GM19328 (cell line): ENCODE data around the gene ECM1.

Source experiments
- ATAC-seq: cut with Tn5 transposase; IDR thresholded peaks from one replicate; pipeline ENCODE4 v1.9.1; 2021; ENCODE audit warnings: mild to moderate bottlenecking, moderate library complexity; ENCODE audit not compliant: unreplicated experiment

The ECM1 gene

DNA sequence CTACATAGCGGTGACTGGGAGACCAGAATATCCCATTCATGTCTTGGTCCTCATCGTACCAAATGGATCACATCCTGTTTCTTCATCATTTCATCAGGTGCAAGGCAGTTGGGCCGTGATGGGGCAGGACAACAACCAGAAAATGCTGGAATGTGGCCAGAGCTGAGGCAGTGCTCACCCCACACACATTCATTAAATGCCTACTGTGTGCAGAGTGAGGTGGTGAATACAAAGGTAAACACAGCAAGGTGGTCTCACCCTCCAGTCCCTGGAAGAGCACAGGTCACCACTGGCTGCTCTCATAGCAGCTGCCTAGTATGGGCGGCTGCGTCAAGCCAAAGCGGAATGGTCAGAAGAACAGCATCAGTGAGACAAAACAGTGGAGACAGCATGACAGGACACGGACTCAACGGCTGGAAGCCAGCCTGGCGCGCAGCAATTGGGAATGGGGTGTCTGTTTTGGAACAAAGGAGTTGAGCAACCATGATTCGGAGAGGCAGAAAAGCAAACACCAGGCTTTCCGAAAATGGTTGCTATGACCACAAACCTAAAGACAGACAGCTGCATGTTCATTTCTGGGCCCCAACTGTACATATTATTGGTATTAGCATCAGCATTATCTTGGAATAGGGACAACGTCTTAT is 35.7 kb downstream of the ECM1 start:
- ATAC-seq: no peak

DNA sequence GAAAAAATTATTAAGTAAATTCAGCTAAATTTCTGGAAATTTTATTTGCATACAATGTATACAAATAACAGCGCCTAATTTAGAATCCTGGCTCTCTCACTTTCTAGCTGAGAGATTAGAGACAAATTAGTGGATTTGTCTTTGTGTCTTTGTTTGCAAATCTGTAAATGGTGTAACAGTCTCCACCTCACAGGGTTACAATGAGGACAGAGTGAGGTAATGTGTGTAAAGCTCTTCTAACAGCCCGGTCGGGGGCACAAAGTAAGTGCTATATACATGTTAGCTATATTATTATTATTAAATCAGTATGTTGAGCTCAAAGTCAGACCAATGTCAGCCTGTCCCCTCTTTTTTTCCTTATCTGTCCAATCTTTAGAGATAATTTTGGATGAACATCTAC is 36.3 kb downstream of the ECM1 start:
- no peak for ATAC-seq

DNA sequence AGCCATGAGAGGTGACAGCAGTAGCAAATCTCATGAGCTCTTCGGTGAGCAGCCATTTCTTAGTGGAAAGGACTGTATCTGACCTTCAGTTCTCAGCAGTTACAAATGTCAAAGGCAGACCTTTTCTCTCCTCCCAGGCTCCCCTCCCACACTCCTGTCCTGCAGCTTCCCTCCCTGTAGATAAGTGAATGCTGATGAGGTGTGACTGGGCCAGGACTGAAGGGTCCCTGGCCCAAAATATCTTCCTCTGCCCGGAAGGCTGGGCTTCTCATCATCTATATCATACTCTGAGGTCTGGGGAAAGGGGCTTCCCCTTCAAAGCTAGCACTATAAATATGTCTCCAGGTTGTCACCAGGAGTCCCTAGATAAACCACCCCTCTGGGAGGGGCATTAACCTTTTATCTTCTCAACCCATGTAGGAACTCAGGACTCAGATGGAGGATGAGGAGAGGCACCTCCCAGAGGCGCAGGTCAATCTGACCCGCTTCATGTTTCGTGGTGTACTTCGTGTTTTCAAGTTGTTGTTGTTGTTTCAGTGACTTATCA is 37.6 kb downstream of the ECM1 start:
- no peak for ATAC-seq

DNA sequence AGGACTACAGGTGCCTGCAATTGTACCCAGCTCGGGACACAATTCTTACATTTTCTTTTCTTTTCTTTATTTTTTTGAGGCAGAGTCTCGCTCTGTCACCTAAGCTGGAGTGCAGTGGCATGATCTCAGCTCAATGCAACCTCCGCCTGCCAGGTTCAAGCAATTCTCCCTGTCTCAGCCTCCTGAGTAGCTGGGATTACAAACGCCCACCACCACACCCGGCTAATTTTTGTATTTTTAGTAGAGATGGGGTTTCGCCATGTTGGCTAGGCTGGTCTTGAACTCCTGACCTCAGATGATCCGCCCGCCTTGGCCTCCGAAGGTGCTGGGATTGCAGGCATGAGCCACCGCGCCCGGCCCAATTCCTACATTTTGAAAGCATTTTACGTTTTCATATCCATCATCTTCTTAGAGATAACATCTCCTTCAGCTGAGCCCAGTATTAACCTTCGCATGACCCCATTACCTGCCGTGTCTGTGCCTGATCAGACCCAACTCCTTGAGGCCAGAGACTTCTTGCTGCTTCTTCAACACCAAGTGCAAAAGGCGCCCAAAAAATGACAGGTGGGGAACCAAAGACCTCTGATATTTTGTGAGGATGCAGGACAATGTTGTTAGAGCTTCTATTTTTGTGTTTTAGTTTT is 38.5 kb downstream of the ECM1 start:
- ATAC-seq: no peak

DNA sequence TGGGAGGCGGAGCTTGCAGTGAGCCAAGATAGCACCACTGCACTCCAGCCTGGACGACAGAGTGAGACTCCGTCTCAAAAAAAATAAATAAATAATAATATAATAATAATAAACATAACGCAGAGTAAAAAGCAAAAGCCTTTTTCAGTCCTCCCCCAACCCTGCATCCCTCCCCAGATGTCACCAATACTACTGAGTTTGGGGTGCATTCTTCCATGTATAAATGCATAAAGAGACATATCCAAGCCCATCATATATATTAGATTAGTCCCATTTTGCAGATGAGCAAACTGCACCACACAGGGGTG is 40.4 kb downstream of the ECM1 start:
- no peak for ATAC-seq

DNA sequence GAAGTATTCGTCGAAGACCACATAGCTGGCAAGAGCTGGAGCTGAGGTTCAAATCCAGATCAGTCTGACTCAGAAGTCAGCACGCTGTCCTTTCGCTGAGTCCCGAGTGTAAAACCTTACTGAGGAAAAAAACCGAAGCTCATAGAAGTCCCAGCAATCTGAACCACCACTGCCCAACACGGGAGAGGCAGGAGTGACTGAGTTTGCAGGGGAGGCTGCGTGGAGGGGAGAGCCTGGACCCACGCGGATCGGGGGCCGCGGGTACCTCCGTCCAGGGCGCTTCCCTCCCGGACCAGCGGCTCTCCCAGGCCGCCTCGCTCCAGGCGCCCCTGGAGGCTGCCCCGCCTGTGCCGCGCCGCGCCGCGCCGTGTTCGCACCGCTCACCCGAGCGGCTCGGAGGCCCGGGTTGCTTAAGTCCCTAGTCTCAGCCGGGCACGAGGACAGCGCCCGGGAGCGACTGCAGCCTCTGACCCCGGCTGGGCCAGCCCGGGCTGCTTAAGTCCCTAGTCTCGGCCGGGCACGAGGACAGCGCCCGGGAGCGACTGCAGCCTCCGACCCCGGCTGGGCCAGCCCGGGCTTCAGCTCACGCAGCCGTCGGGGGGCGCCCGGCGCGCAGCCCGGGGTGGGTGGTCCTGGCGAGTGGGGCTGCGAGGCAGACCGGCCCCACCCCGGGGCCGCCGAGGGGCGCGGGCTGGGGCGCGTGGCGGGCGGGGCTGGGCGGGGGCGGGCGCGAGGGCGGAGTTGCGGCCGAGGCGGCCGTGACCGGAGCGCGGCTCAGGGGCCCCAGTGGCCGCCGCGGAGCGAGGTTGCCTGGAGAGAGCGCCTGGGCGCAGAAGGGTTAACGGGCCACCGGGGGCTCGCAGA is 41.0 kb downstream of the ECM1 start, which contains the start of gene ADAMTSL4:
Gene ADAMTSL4 (plus strand): TSS at position 777 of the 864 bp plus-strand sequence. CDS start 2,881 bp downstream, outside the sequence.
- ATAC-seq: no peak

DNA sequence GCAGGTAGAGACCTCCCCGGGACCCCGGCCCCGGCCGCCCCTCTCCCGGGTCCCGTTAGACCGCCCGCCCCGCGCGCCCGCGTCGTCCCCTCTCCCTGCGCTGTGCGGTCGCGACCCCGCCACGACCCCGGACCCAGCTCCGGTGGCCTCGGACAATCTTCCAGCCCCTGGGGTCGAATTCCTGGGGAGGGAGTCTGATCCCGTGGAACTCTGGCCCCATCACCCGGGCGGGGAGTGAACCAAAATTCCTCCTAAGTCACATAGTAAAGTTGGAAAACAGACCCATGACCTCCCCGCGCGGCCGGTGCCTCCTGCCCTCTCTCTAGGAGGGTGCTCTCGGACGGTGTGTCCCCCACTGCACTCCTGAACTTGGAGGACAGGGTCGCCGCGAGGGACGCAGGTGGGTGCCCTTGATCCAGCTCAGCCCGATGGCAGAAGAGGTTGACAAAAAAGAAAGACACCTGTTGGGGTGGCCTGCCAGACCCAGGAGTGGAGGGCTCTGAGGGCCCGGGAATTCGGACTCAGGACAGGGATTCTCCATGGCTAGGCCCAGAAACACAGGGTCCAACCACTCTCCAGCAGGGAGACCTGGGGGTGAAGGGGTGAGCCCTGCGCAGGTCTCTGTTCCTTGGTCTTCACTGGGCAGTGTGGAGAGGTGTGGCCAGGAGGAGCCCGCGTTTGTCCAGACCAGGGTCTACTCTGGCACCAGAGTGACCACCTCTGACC is 41.8 kb downstream of the ECM1 start:
- no peak for ATAC-seq

DNA sequence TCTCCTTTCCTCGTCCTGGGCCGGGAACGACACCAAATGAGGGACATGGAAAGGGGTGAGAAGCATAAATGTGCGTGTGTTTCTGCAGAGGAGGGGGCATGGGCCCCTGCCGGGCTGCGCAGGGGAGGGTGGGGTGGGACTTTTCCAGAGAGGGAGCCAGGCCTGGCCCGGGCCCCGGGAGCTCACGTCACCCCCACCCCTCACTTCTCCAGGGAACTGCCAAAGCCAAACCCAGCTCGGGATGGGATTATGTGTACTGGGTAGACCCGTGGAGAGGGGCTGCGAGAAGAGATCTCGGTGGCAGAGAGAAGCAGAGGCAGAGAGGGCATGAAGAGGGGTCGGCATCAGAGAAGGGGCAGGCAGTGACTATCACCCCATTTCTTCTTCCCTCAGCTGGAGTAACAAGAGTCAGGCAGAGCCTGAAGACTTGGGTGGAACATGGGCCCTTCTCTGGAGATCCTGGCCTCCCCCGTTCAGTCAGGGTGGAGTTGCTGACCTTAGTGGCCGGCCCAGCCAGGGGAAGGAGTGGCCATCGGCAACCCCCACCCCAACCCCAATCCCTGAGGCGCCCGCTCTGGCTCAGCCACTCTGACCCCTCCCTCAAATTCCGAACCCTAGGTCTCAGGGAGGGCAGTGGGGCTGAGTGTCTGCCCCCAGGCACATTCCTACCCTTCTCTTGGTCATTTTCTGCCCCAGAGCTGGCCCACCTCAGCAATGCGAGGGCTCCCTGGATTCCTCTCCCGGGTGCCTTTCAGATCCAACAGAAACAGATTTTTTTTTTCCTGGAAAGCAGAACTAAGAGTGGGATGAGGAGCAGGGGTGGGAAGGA is 42.5 kb downstream of the ECM1 start:
- no peak for ATAC-seq

DNA sequence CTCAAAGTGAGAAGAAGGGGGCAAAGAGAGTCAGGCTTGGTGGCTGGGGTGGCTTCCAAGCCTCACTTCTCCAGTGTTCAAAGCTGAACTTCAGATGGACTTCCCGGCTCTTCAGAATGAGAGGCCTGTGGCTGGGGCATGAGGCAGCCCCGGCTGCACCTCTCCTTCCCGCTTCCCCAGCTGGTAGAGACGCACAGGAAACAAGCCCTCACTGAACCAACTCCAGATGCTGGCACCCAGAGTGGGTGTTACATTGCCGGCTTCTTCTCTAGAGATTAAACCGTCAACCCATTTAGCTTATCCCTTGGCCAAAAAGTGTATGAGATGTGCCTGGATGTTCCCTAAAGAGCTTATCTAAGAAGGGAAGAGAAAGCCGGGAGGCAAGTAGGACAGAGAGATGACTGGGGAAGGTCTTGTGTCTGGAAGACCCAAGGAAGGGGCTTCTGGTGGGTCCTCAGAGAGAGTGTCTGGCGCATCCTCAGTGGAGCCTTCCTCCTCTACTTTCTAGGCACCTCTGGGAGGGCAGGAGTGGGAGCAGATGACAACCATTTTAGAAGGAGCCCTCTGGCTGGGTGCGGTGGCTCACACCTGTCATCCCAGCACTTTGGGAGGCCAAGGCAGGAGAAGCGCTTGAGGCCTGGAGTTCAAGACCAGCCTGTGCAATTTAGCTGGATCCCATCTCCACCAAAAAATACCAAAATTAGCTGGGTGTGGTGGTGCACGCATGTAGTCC is 43.3 kb downstream of the ECM1 start:
- no peak for ATAC-seq

DNA sequence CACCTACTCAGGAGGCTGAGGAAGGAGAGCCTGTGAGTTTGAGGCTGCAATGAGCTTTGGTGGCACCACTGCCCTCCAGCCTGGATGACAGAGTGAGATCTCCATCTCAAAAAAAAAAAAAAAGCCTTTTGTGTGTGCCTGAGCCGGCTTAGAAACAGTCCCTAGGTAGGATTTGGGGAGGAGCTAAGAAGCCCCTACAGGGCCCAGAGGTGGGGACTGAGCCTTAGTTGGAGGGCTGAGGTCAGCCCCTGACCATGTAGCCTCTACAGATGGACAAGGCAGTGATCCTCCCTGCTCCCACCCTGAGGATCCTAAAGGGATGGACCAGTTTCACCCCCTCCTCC is 43.8 kb downstream of the ECM1 start:
- ATAC-seq: no peak

DNA sequence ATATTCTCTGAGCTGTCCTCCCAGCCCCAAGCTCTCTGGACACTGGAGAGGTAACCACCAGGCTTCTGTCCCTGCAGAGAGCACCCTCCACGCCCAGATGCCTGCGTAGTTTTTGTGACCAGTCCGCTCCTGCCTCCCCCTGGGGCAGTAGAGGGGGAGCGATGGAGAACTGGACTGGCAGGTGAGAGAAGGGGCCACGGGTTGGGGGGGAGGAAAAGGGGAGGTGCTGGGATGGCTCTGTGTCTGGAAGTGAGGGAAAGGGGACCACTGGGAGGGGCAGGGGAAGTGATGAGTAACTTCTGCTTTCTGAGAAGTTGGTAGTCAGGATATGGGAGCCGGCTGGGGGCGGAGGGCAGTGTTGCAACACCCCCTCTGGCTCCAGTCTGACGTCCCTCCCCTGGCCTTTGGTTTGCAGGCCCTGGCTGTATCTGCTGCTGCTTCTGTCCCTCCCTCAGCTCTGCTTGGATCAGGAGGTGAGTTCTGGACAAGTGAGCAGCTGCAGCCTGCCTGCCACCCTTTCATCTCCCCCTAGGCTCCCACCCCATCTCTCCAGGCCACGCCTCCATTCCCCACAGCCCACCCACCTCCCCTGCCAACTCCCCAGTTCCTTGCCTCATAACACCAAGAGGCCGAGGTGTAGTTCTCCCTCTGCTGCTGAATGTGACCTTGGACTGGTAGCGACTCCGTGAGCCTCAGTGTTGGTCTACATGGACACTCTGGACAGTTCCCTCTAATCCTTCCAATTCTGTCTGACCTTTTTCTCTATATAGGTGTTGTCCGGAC is 44.4 kb downstream of the ECM1 start:
- ATAC-seq: no peak

DNA sequence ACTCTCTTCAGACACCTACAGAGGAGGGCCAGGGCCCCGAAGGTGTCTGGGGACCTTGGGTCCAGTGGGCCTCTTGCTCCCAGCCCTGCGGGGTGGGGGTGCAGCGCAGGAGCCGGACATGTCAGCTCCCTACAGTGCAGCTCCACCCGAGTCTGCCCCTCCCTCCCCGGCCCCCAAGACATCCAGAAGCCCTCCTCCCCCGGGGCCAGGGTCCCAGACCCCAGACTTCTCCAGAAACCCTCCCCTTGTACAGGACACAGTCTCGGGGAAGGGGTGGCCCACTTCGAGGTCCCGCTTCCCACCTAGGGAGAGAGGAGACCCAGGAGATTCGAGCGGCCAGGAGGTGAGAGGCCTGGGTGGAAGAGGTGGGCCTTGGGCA is 45.0 kb downstream of the ECM1 start:
- ATAC-seq: no peak

DNA sequence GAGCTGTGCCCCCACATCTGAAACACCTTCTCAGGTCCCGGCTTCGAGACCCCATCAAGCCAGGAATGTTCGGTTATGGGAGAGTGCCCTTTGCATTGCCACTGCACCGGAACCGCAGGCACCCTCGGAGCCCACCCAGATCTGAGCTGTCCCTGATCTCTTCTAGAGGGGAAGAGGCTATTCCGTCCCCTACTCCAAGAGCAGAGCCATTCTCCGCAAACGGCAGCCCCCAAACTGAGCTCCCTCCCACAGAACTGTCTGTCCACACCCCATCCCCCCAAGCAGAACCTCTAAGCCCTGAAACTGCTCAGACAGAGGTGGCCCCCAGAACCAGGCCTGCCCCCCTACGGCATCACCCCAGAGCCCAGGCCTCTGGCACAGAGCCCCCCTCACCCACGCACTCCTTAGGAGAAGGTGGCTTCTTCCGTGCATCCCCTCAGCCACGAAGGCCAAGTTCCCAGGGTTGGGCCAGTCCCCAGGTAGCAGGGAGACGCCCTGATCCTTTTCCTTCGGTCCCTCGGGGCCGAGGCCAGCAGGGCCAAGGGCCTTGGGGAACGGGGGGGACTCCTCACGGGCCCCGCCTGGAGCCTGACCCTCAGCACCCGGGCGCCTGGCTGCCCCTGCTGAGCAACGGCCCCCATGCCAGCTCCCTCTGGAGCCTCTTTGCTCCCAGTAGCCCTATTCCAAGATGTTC is 45.6 kb downstream of the ECM1 start:
- ATAC-seq: no peak

DNA sequence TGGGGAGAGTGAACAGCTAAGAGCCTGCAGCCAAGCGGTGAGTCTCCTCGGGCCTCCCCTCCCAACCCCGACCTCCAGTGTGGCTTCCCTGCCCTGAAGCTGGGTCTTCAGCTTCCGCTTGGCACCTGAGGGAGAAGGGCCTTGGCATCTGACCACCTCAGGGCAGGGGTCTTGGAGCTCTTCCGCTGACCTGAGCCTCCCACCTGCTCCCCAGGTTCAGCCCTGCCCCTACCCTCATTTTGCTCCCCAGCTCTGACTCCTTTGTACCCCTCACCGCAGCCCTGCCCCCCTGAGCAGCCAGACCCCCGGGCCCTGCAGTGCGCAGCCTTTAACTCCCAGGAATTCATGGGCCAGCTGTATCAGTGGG is 46.2 kb downstream of the ECM1 start:
- no peak for ATAC-seq

DNA sequence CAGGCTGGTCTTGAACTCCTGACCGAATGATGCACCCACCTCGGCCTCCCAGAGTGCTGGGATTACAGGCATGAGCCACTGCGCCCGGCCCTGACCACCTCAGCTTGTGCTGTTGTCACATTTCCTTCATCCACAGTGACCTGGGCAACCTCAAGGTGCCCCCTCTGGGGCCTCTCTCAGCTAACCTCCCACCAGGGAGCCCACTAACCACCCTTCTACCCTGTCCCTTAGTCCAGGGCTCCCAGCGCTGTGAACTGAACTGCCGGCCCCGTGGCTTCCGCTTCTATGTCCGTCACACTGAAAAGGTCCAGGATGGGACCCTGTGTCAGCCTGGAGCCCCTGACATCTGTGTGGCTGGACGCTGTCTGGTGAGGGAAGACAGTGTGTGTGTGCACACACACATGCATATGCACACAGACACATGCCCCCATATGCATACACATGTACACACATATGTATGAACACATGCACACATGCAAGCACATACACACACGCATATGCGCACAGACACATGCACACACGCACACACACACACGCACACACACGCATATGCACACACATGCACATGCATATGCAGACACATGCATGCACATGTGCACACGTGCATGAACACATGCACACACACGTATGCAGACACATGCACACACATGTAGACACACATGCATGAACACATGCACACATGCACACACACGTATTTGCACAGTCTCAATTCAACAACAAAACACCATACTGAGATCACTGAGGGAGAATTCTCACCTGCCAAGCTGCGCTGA is 47.5 kb downstream of the ECM1 start:
- ATAC-seq: no peak

DNA sequence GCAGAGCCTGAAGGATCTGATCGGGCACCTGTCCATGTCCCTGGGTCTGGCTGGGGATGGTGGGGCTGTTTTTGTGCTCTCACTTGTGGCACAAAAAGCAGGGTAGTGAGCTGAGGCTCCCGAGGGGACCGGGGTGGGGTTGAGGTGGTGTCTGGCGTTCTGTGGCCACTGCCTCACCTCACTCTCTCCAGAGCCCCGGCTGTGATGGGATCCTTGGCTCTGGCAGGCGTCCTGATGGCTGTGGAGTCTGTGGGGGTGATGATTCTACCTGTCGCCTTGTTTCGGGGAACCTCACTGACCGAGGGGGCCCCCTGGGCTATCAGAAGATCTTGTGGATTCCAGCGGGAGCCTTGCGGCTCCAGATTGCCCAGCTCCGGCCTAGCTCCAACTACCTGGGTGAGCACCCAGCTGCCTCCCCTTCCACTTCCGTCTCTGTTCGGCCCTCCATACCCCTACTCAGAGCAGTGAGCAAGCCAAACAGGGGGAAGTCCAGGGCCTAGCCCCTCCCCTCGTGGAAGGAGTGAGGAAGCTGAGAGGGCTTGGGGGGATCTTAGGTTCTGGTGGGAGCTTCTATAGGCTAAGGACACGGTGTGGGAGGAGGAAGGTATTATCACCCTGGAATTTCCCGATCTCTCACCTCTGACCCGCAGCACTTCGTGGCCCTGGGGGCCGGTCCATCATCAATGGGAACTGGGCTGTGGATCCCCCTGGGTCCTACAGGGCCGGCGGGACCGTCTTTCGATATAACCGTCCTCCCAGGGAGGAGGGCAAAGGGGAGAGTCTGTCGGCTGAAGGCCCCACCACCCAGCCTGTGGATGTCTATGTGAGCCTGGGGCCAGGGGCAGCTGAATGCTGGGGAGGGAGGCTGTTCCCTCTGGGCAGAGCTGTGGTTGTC is 48.3 kb downstream of the ECM1 start:
- ATAC-seq: no peak
